Measurements from ENCODE around the gene ATP5F1D. TPM values are rescaled to one million over a fixed set of nuclear protein-coding genes. Genes with fewer than 3 reads are reported as not detected.

Gene ATP5F1D
- total and polyA plus RNA-seq, 2 of the 13 experiments (the other 11 are each of a cell fraction or from before 2014, with no cell fraction given): 39.4 to 78.7 TPM

DNA sequence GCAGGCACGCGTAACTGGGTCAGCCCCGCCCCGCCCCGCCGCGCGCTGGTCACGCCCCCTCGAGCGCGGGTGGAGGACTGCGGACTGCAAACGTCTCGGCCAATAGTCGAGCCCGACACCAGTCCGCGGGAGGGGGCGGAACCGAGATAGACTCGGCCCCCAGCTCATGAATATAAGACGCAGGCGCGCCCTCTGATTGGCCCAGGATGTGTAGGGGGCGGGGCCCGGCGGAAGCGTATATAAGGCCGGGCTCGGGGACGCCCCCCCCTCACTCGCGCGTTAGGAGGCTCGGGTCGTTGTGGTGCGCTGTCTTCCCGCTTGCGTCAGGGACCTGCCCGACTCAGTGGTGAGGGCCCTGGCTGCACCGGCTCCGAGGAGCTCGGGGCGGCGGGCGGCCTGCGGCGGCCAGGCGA lies 27.5 kb downstream of the ATP5F1D start, which contains the start of gene CIRBP (continued):
- TF ChIP-seq, protein P1, sequence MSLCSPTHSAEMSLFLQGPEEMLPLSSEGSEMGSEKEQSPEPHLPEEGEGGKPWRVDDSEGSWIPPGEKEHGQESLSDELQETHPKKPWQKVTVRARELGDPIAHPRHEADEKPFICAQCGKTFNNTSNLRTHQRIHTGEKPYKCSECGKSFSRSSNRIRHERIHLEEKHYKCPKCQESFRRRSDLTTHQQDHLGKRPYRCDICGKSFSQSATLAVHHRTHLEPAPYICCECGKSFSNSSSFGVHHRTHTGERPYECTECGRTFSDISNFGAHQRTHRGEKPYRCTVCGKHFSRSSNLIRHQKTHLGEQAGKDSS (CRISPR knock-in tag; IDR thresholded peaks at IDR 0.05; ENCODE audit: borderline replicate concordance, low read depth): no peak; the same call in 1 of the 2 replicates
- TF ChIP-seq, protein P2, sequence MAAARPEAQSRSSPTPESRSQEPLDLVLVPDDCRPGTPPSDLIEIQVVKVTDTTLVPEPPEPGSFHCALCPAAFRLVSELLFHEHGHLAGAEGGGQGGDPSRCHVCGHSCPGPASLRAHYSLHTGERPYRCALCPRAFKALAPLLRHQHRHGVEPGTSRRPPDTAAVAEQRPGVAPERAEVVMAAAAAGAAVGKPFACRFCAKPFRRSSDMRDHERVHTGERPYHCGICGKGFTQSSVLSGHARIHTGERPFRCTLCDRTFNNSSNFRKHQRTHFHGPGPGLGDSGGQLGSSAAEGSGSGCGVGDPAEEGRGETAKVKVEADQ (CRISPR knock-in tag; IDR thresholded peaks at IDR 0.05; ENCODE audit: borderline replicate concordance): no peak
- TF ChIP-seq, protein P3, sequence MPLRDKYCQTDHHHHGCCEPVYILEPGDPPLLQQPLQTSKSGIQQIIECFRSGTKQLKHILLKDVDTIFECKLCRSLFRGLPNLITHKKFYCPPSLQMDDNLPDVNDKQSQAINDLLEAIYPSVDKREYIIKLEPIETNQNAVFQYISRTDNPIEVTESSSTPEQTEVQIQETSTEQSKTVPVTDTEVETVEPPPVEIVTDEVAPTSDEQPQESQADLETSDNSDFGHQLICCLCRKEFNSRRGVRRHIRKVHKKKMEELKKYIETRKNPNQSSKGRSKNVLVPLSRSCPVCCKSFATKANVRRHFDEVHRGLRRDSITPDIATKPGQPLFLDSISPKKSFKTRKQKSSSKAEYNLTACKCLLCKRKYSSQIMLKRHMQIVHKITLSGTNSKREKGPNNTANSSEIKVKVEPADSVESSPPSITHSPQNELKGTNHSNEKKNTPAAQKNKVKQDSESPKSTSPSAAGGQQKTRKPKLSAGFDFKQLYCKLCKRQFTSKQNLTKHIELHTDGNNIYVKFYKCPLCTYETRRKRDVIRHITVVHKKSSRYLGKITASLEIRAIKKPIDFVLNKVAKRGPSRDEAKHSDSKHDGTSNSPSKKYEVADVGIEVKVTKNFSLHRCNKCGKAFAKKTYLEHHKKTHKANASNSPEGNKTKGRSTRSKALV (CRISPR knock-in tag; IDR thresholded peaks at IDR 0.05): 0 out of 2 replicates have a peak, but pooled peaks have one; percentile 18
- TF ChIP-seq HDAC1 (CRISPR knock-in tag; IDR thresholded peaks at IDR 0.05) (peak; percentile 59), ZNF768 (CRISPR knock-in tag; IDR thresholded peaks at IDR 0.05) (no peak; the same call in 1 of the 2 replicates), GLI4 (CRISPR knock-in tag; IDR thresholded peaks at IDR 0.05; ENCODE audit: borderline replicate concordance) (no peak), RFX1 (IDR thresholded peaks at IDR 0.05) (no peak), NONO (IDR thresholded peaks at IDR 0.05) (no peak), NONO (CRISPR knock-in tag; conservative IDR thresholded peaks at IDR 0.05) (peak; percentile 48), SATB2 (CRISPR knock-in tag; IDR thresholded peaks at IDR 0.05) (no peak), HOXD1 (CRISPR knock-in tag; IDR thresholded peaks at IDR 0.05) (peak; percentile 33; the same call in 1 of the 2 replicates), ZNF225 (CRISPR knock-in tag; IDR thresholded peaks at IDR 0.05) (0 out of 2 replicates have a peak, but pooled peaks have one; percentile 25), TAF1 (CRISPR knock-in tag; IDR thresholded peaks at IDR 0.05) (peak; percentile 80), SNAPC2 (CRISPR knock-in tag; IDR thresholded peaks at IDR 0.05) (0 out of 2 replicates have a peak, but pooled peaks have one; percentile 42), ZNF841 (CRISPR knock-in tag; IDR thresholded peaks at IDR 0.05; ENCODE audit: borderline replicate concordance) (no peak), PCBP1 (IDR thresholded peaks at IDR 0.05; ENCODE audit: borderline replicate concordance, low read depth, low read length) (no peak), ZNF224 (CRISPR knock-in tag; IDR thresholded peaks at IDR 0.05) (no peak), ZNF563 (CRISPR knock-in tag; IDR thresholded peaks at IDR 0.05) (no peak), MED13 (CRISPR knock-in tag; IDR thresholded peaks at IDR 0.05) (peak; percentile 59; the same call in 1 of the 2 replicates), ZNF569 (CRISPR knock-in tag; IDR thresholded peaks at IDR 0.05; ENCODE audit: borderline replicate concordance) (no peak), YEATS2 (CRISPR knock-in tag; IDR thresholded peaks at IDR 0.05; ENCODE audit: borderline replicate concordance) (peak; percentile 47; the same call in 1 of the 2 replicates)
- TF ChIP-seq, protein P4, sequence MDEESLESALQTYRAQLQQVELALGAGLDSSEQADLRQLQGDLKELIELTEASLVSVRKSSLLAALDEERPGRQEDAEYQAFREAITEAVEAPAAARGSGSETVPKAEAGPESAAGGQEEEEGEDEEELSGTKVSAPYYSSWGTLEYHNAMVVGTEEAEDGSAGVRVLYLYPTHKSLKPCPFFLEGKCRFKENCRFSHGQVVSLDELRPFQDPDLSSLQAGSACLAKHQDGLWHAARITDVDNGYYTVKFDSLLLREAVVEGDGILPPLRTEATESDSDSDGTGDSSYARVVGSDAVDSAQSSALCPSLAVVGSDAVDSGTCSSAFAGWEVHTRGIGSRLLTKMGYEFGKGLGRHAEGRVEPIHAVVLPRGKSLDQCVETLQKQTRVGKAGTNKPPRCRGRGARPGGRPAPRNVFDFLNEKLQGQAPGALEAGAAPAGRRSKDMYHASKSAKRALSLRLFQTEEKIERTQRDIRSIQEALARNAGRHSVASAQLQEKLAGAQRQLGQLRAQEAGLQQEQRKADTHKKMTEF (CRISPR knock-in tag; IDR thresholded peaks at IDR 0.05): peak; percentile 29; the same call in 1 of the 2 replicates
- TF ChIP-seq, protein P5, sequence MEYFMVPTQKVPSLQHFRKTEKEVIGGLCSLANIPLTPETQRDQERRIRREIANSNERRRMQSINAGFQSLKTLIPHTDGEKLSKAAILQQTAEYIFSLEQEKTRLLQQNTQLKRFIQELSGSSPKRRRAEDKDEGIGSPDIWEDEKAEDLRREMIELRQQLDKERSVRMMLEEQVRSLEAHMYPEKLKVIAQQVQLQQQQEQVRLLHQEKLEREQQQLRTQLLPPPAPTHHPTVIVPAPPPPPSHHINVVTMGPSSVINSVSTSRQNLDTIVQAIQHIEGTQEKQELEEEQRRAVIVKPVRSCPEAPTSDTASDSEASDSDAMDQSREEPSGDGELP (IDR thresholded peaks at IDR 0.05; ENCODE audit: borderline replicate concordance, low read depth): peak; percentile 24; the same call in 1 of the 2 replicates

Data from HepG2 (cell line).